OCI-LY1 (cell line): ENCODE measurements around the gene INO80B.
"Not testable (repeated sequence)": the region's sequence is repeated elsewhere in the genome, so short reads cannot be mapped to it uniquely, and the experiment has no call there.

ENCODE experiments used
- H2AFZ ChIP-seq: fragments of 200-600 bp; sonication (generic), shearing (Covaris generic); 2 replicates; pipeline ENCODE4 v1.6.0; 2014; ENCODE audit warnings: antibody characterized with exemption, mild to moderate bottlenecking, low read length
- H3F3A ChIP-seq: fragments of 200-600 bp; sonication (generic), shearing (Covaris generic); 2 replicates; pipeline ENCODE4 v1.6.0; 2014; ENCODE audit warnings: mild to moderate bottlenecking, antibody characterized with exemption, low read length, moderate library complexity; ENCODE audit not compliant: insufficient read depth
- H3K27ac ChIP-seq: fragments of 200-600 bp; sonication (generic); 2 replicates; pipeline ENCODE4 v1.5.1; 2014; ENCODE audit warnings: low read length, mixed run types, mild to moderate bottlenecking, low read depth; ENCODE audit not compliant: poor library complexity, severe bottlenecking
- H3K27me3 ChIP-seq: fragments of 200-600 bp; sonication (generic); 2 replicates; pipeline ENCODE4 v1.6.0; 2014; ENCODE audit warnings: antibody characterized with exemption, mild to moderate bottlenecking, low read length, moderate library complexity; ENCODE audit not compliant: insufficient read depth
- H3K36me3 ChIP-seq: fragments of 200-600 bp; sonication (generic); 2 replicates; pipeline ENCODE4 v1.6.1; 2014; ENCODE audit warnings: mild to moderate bottlenecking, antibody characterized with exemption, low read length, moderate library complexity, mixed read lengths; ENCODE audit not compliant: insufficient read depth
- H3K4me1 ChIP-seq: fragments of 200-600 bp; sonication (generic); 2 replicates; pipeline ENCODE4 v1.5.1; 2014; ENCODE audit warnings: mild to moderate bottlenecking, low read length, moderate library complexity; ENCODE audit not compliant: insufficient read depth, severe bottlenecking
- H3K4me2 ChIP-seq: fragments of 200-600 bp; sonication (generic), shearing (Covaris generic); 2 replicates; pipeline ENCODE4 v1.6.1; 2014; ENCODE audit warnings: low read length
- H3K4me3 ChIP-seq: fragments of 200-600 bp; sonication (generic); 2 replicates; pipeline ENCODE4 v1.5.1; 2014; ENCODE audit warnings: low read length, low read depth, mild to moderate bottlenecking, mixed read lengths; ENCODE audit not compliant: poor library complexity, severe bottlenecking
- H3K79me2 ChIP-seq: fragments of 200-600 bp; shearing (Covaris generic); 2 replicates; pipeline ENCODE4 v1.6.1; 2016; ENCODE audit warnings: mixed run types, low read length, mixed read lengths; ENCODE audit not compliant: insufficient read depth
- H3K9ac ChIP-seq: fragments of 200-600 bp; sonication (generic), shearing (Covaris generic); 2 replicates; pipeline ENCODE4 v1.6.1; 2014; ENCODE audit warnings: mild to moderate bottlenecking, low read length, mixed read lengths
- H3K9me2 ChIP-seq: fragments of 200-600 bp; sonication (generic), shearing (Covaris generic); 2 replicates; pipeline ENCODE4 v1.6.1; 2014; ENCODE audit warnings: low read depth, mild to moderate bottlenecking, low read length, mixed read lengths
- H3K9me3 ChIP-seq: fragments of 200-600 bp; shearing (Covaris generic); 2 replicates; pipeline ENCODE4 v1.6.1; 2014; ENCODE audit warnings: low read length, mixed read lengths
- H4K20me1 ChIP-seq: fragments of 200-600 bp; sonication (generic), shearing (Covaris generic); 2 replicates; pipeline ENCODE4 v1.6.0; 2016; ENCODE audit warnings: mild to moderate bottlenecking, low read length; ENCODE audit not compliant: insufficient read depth
- CTCF ChIP-seq: fragments of 200-600 bp; sonication (generic), shearing (Covaris generic); IDR thresholded peaks from 2 replicates; pipeline ENCODE4 v1.5.1; 2017; ENCODE audit warnings: mild to moderate bottlenecking, antibody characterized with exemption, low read length, moderate library complexity, mixed read lengths
- EZH2 ChIP-seq: fragments of 200-600 bp; sonication (generic), shearing (Covaris generic); IDR thresholded peaks from 2 replicates; pipeline ENCODE4 v1.8.0; 2017; ENCODE audit warnings: borderline replicate concordance, mixed run types, mild to moderate bottlenecking, antibody characterized with exemption, low read length, moderate library complexity, mixed read lengths

The INO80B gene

DNA sequence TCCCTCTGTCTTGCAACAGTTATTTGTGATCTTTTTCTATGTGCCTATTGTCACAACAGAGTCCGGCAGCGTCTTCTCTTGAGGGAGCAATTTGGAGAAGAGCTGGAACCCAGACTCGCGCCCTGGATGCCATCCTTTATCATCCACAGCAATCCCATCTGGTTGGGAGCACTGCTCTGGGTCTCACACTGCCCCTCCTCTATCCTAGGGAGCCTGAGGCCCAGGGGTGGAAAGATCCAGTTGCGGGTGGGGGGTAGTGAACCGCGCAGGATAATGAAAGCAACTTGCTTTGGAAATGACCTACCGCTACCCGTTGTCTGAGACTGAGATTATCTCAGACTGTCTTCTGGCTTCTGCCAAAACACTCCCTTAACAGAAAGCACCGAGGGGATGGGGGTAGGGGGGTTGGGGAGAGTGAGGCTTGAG lies 4.1 kb downstream of the INO80B start:
- TF ChIP-seq EZH2: no peak
- TF ChIP-seq CTCF: no peak

DNA sequence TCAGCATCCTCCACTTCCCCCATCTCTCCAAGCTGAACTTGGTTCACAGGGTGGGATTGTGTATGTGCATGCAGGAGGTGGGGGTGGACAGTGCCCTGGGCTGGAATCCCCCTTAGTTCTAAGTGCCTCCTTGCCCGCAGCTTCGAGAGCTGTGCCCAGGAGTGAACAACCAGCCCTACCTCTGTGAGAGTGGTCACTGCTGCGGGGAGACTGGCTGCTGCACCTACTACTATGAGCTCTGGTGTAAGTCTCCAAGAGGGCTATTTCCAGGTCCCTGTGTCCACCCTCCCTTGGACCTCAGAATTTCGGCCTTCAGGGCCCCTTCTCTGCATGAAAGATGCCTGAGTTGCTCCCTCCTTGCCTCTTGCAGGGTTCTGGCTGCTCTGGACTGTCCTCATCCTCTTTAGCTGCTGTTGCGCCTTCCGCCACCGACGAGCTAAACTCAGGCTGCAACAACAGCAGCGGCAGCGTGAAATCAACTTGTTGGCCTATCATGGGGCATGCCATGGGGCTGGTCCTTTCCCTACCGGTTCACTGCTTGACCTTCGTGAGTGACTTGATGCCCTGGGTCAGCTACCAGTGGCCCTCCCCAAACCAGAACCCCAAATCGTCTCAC lies 4.7 kb downstream of the INO80B start:
- H3F3A ChIP-seq, H3K9me3 ChIP-seq, H4K20me1 ChIP-seq, H2AFZ ChIP-seq, H3K27me3 ChIP-seq, H3K27ac ChIP-seq, H3K79me2 ChIP-seq, H3K9me2 ChIP-seq: not testable (repeated sequence)
- peaks cover 28% of the 10 kb centered on the region; the same call in 1 of the 2 replicates for H3K36me3 ChIP-seq
- H3K4me1 ChIP-seq: peaks cover 43% of the 10 kb centered on the region
- H3K4me3 ChIP-seq: peak overlapping the region; percentile 80
- H3K4me2 ChIP-seq: peak overlapping the region; percentile 99
- peak overlapping the region; percentile 97; the same call in 1 of the 2 replicates for H3K9ac ChIP-seq

More for the DNA sequence above, 4.1 kb downstream of the INO80B start:
- Histone ChIP-seq H3F3A (no peaks in the 10 kb centered on the region), H3K79me2 (no peaks in the 10 kb centered on the region), H3K4me3 (peak overlapping the region; percentile 80), H3K9ac (peak overlapping the region; percentile 97), H3K4me1 (peaks cover 43% of the 10 kb centered on the region), H4K20me1 (no peaks in the 10 kb centered on the region), H3K9me2 (no peaks in the 10 kb centered on the region), H3K27ac (peak overlapping the region; percentile 43), H3K9me3 (no peaks in the 10 kb centered on the region), H3K36me3 (peaks cover 28% of the 10 kb centered on the region; the same call in 1 of the 2 replicates), H3K27me3 (no peaks in the 10 kb centered on the region), H2AFZ (no peak overlapping the region), H3K4me2 (peak overlapping the region; percentile 99)

DNA sequence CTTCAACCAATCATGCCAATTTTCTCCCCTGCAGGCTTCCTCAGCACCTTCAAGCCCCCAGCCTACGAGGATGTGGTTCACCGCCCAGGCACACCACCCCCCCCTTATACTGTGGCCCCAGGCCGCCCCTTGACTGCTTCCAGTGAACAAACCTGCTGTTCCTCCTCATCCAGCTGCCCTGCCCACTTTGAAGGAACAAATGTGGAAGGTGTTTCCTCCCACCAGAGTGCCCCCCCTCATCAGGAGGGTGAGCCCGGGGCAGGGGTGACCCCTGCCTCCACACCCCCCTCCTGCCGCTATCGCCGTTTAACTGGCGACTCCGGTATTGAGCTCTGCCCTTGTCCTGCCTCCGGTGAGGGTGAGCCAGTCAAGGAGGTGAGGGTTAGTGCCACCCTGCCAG lies 5.3 kb downstream of the INO80B start:
- not testable (repeated sequence) for H3K27me3 ChIP-seq, H3K4me3 ChIP-seq, H2AFZ ChIP-seq, H3K4me2 ChIP-seq, H3K9me2 ChIP-seq, H3K27ac ChIP-seq, H3F3A ChIP-seq, H4K20me1 ChIP-seq, H3K9ac ChIP-seq, H3K9me3 ChIP-seq, H3K79me2 ChIP-seq
- H3K4me1 ChIP-seq: peaks cover 44% of the 10 kb centered on the region
- peaks cover 28% of the 10 kb centered on the region; the same call in 1 of the 2 replicates for H3K36me3 ChIP-seq

GRCh38 chr2:74461187-74462053 lies 6.5 kb downstream of the INO80B start:
- Histone ChIP-seq H4K20me1 (no peaks in the 10 kb centered on the region), H3K9ac (no peak overlapping the region), H3K4me3 (no peak overlapping the region), H3K9me3 (no peaks in the 10 kb centered on the region), H3K79me2 (peaks cover 4% of the 10 kb centered on the region; the same call in 1 of the 2 replicates), H3K4me2 (no peak overlapping the region), H3K27me3 (no peaks in the 10 kb centered on the region), H3K4me1 (peaks cover 38% of the 10 kb centered on the region), H3K9me2 (no peaks in the 10 kb centered on the region), H3F3A (no peaks in the 10 kb centered on the region), H3K36me3 (peaks cover 28% of the 10 kb centered on the region; the same call in 1 of the 2 replicates), H3K27ac (no peak overlapping the region), H2AFZ (no peak overlapping the region)
- TF ChIP-seq CTCF (peak; percentile 54; the same call in 1 of the 2 replicates), EZH2 (no peak)
